ENCODE data around the gene COL18A1. TPM values are rescaled to one million over a fixed set of nuclear protein-coding genes. Genes with fewer than 3 reads are reported as not detected.

COL18A1 gene
- total and polyA plus RNA-seq, 11 donors: 31.7 to 109 (median 59.0) TPM

DNA sequence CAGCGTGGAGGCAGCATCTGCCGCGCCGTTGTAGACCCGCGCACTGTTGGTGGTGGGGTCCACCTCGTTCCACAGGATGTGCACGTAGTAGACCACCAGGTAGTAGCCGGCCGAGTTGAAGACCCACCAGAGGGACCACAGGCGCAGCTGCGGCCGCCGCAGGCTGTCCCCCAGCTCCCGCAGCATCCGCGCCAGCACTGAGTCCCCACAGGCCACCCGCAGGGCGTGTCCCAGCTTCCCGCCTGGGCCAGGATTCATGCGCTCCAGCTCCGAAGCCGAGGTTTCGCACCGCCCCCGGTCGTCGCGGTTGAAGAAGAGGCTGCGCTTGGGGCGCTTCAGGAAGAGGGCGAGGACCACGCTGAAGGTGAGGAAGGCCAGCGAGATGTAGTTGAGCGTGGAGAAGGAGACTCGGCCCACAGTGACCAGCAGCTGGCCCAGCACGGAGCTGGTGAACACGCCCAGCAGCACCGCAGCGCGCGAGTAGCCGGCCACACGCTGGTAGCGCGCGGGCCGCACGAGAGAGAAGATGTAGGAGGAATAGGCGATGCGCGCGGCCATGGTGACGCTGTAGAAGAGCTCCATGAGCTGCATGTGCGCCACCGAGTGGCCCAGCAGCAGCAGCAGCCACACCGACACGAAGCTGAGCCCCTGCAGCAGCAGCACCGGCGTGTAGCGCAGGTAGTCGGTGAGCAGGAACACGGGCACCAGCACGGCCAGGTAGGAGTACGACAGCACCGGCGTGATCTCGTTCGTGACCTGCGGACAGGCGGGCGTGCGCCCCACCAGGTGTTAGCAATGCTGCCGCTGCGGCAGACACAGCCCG lies 126.6 kb downstream of the COL18A1 start:
- intact Hi-C loops (cut with DNase I): no loop called here

DNA sequence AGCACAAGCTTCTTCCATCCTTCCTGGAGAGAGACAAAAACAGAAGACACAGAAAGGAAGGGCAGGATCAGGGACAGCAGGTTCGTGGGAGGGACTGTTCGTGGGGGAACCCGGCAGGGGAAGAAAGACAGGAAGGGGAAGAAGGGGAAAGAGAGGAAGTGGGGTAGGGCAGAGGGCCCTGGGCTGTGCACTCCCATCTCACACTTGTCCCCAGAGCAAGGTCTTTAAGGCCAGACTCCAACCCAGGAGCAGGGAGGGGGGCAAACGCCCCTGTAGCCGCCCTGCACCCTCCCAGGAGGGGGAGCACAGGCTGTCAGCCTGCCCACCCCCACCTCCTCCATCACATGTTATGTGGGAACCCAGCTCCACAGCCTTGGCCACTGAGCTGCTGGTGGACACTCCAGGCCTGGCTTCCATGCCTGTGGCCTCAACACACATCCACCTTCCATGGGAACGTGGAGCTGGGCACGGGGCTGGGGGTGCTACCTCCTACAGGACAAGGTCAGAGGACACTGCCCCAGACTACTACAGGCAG lies 127.9 kb downstream of the COL18A1 start:
- TF ChIP-seq, protein P1, sequence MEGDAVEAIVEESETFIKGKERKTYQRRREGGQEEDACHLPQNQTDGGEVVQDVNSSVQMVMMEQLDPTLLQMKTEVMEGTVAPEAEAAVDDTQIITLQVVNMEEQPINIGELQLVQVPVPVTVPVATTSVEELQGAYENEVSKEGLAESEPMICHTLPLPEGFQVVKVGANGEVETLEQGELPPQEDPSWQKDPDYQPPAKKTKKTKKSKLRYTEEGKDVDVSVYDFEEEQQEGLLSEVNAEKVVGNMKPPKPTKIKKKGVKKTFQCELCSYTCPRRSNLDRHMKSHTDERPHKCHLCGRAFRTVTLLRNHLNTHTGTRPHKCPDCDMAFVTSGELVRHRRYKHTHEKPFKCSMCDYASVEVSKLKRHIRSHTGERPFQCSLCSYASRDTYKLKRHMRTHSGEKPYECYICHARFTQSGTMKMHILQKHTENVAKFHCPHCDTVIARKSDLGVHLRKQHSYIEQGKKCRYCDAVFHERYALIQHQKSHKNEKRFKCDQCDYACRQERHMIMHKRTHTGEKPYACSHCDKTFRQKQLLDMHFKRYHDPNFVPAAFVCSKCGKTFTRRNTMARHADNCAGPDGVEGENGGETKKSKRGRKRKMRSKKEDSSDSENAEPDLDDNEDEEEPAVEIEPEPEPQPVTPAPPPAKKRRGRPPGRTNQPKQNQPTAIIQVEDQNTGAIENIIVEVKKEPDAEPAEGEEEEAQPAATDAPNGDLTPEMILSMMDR (IDR thresholded peaks at IDR 0.05): no peak
- no peak for TF ChIP-seq POLR2A (IDR thresholded peaks at IDR 0.05)

More for the DNA sequence above, 126.6 kb downstream of the COL18A1 start:
- Histone ChIP-seq H3K4me3 (no peak overlapping the region), H3K9me3 (no peaks in the 10 kb centered on the region), H3K36me3 (peaks cover 0 to 8% (median 0%) of the 10 kb centered on the region in 9 donors), H3K4me1 (peaks cover 0 to 39% (median 11%) of the 10 kb centered on the region in 12 donors), H3K27me3 (no peaks in the 10 kb centered on the region), H3K27ac (no peak overlapping the region)
- TF ChIP-seq, protein P1 (IDR thresholded peaks at IDR 0.05): no peak
- TF ChIP-seq POLR2A (IDR thresholded peaks at IDR 0.05): no peak
- 97 to 98% (median 97%) methylated on average over 73 to 76 of the region's 76 CpGs for WGBS, 4 donors
- no peak for ATAC-seq
- DNase-seq: peak in 3 of 5 donors; percentile 19 to 58 (median 23)

DNA sequence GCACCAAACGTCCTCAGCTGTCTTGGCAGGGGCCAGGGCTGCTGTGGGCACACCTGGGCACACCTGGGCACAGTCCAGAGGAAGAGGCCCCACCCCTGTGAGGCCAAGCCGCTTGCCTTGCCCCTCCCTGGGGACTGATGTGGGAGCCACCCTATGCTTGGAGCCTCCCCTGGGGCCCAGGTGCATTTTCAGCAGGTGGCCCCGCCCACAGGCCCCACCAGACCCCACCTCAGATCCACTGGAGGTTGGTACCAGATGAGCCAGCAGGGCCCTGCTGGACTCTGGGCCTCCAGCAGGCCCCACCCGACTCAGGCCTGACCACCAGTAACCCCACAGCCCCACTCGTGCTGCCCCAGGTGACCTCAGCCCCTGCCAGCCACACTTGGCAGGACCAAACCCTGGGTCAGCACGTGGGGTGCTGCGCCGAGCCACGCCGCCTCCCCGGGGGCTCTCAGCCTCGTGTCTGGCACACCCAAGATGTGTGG lies 128.4 kb downstream of the COL18A1 start:
- intact Hi-C loops (cut with DNase I): no loop called here
- peaks cover 0 to 8% (median 0%) of the 10 kb centered on the region in 9 donors for H3K36me3 ChIP-seq
- H3K9me3 ChIP-seq: no peaks in the 10 kb centered on the region
- 33 to 87% (median 85%) methylated on average over 1 to 12 of the region's 12 CpGs for WGBS, 4 donors
- no peak for ATAC-seq
- no peaks in the 10 kb centered on the region for H3K27me3 ChIP-seq
- H3K27ac ChIP-seq: peak overlapping the region in 5 of 12 donors; percentile 18 to 83 (median 72)
- DNase-seq: peak in 4 of 5 donors; percentile 15 to 40 (median 20)
- H3K4me3 ChIP-seq: no peak overlapping the region
- H3K4me1 ChIP-seq: peaks cover 0 to 39% (median 11%) of the 10 kb centered on the region in 12 donors
- TF ChIP-seq POLR2A (IDR thresholded peaks at IDR 0.05): no peak
- TF ChIP-seq, protein P1 (IDR thresholded peaks at IDR 0.05): no peak

More for the DNA sequence above, 127.9 kb downstream of the COL18A1 start:
- Histone ChIP-seq H3K4me3 (no peak overlapping the region), H3K27me3 (no peaks in the 10 kb centered on the region), H3K36me3 (peaks cover 0 to 8% (median 0%) of the 10 kb centered on the region in 9 donors), H3K27ac (peak overlapping the region in 1 of 12 donors; percentile 83), H3K4me1 (peaks cover 0 to 39% (median 11%) of the 10 kb centered on the region in 12 donors), H3K9me3 (no peaks in the 10 kb centered on the region)
- intact Hi-C loops (cut with DNase I): no loop called here
- DNase-seq: peak in 3 of 5 donors; percentile 28 to 57 (median 31)
- no peak for ATAC-seq
- WGBS, 4 donors: 57 to 71% (median 64%) methylated on average over 6 to 7 of the region's 7 CpGs
